ENCODE results near the gene OPN4. TPM values are rescaled to one million over a fixed set of nuclear protein-coding genes. Genes with fewer than 3 reads are reported as not detected.

The OPN4 gene
- total and polyA plus RNA-seq, 2 of the 13 experiments (the other 11 are each of a cell fraction or from before 2014, with no cell fraction given), result not detected

GRCh38 chr10:86655173-86655540, 810 bp downstream of the OPN4 start:
- CTCF ChIA-PET (ENCODE audit: low intra/inter-chr PET ratio, low total read pairs), result no interaction called here
- intact Hi-C loops (cut with micrococcal nuclease; ENCODE audit: unreplicated experiment), result no loop called here
- POLR2A ChIA-PET, result interaction anchor here (0.6 kb wide), 1 partner anchor 120 kb away, joined by 3 read pairs; no protein-coding TSS in a partner anchor
- BruUV-seq (replicated peaks), result no TSS peak
- FAIRE-seq (no peak), DNase-seq (ENCODE audit: low spot score) (no peak), ATAC-seq (no peak)
- Histone ChIP-seq H3K4me1 (ENCODE audit: insufficient read depth, low read length) (no peaks in the 10 kb centered on the region), H3K79me2 (ENCODE audit: insufficient read depth, low read length) (no peaks in the 10 kb centered on the region), H2AFZ (ENCODE audit: low read length) (no peak overlapping the region), H3K27me3 (ENCODE audit: control insufficient read depth in 1 of 2, insufficient read depth in 2 of 2, low read length in 2 of 2) (peaks cover 8 to 53% of the 10 kb centered on the region in 2 experiments), H3K4me2 (ENCODE audit: low read depth, low read length) (no peak overlapping the region), H3K9me3 (ENCODE audit: low read length) (no peaks in the 10 kb centered on the region), H3K9ac (ENCODE audit: insufficient read depth, low read depth, low read length) (no peak overlapping the region), H3K36me3 (replicated peaks in 1 of 2; ENCODE audit: control insufficient read depth in 1 of 2, insufficient read depth in 2 of 2, low read length in 2 of 2) (no peaks in the 10 kb centered on the region), H3K4me3 (replicated peaks in 1 of 3; ENCODE audit: insufficient read depth in 1 of 3, low read depth in 2 of 3, low read length in 3 of 3) (no peak overlapping the region), H3K27ac (ENCODE audit: extremely low read length, insufficient read depth, low read length) (no peak overlapping the region), H4K20me1 (ENCODE audit: insufficient read depth, low read length) (no peaks in the 10 kb centered on the region)
- in situ Hi-C loops (cut with HindIII; ENCODE audit: extremely low pct_ligation_motif_present, low pct_unique_long_range_greater_than_20kb), result no loop called here
- WGBS (ENCODE audit: low lambda C conversion rate), result 25% methylated on average over 2 of the region's 4 CpGs
- TF ChIP-seq IRX3 (CRISPR knock-in tag; IDR thresholded peaks at IDR 0.05; ENCODE audit: borderline replicate concordance, low read depth), result no peak
- TF ChIP-seq ZNF326 (CRISPR knock-in tag; IDR thresholded peaks at IDR 0.05; ENCODE audit: borderline replicate concordance), result no peak
- no peak for TF ChIP-seq ZBTB44 (CRISPR knock-in tag; IDR thresholded peaks at IDR 0.05)
- no peak for TF ChIP-seq PRMT3 (CRISPR knock-in tag; IDR thresholded peaks at IDR 0.05; ENCODE audit: borderline replicate concordance, low read depth)
- no peak for TF ChIP-seq TRAFD1 (CRISPR knock-in tag; IDR thresholded peaks at IDR 0.05; ENCODE audit: borderline replicate concordance)
- TF ChIP-seq, protein P1, sequence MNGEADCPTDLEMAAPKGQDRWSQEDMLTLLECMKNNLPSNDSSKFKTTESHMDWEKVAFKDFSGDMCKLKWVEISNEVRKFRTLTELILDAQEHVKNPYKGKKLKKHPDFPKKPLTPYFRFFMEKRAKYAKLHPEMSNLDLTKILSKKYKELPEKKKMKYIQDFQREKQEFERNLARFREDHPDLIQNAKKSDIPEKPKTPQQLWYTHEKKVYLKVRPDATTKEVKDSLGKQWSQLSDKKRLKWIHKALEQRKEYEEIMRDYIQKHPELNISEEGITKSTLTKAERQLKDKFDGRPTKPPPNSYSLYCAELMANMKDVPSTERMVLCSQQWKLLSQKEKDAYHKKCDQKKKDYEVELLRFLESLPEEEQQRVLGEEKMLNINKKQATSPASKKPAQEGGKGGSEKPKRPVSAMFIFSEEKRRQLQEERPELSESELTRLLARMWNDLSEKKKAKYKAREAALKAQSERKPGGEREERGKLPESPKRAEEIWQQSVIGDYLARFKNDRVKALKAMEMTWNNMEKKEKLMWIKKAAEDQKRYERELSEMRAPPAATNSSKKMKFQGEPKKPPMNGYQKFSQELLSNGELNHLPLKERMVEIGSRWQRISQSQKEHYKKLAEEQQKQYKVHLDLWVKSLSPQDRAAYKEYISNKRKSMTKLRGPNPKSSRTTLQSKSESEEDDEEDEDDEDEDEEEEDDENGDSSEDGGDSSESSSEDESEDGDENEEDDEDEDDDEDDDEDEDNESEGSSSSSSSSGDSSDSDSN (CRISPR knock-in tag; IDR thresholded peaks at IDR 0.05), result no peak
- TF ChIP-seq, protein P2, sequence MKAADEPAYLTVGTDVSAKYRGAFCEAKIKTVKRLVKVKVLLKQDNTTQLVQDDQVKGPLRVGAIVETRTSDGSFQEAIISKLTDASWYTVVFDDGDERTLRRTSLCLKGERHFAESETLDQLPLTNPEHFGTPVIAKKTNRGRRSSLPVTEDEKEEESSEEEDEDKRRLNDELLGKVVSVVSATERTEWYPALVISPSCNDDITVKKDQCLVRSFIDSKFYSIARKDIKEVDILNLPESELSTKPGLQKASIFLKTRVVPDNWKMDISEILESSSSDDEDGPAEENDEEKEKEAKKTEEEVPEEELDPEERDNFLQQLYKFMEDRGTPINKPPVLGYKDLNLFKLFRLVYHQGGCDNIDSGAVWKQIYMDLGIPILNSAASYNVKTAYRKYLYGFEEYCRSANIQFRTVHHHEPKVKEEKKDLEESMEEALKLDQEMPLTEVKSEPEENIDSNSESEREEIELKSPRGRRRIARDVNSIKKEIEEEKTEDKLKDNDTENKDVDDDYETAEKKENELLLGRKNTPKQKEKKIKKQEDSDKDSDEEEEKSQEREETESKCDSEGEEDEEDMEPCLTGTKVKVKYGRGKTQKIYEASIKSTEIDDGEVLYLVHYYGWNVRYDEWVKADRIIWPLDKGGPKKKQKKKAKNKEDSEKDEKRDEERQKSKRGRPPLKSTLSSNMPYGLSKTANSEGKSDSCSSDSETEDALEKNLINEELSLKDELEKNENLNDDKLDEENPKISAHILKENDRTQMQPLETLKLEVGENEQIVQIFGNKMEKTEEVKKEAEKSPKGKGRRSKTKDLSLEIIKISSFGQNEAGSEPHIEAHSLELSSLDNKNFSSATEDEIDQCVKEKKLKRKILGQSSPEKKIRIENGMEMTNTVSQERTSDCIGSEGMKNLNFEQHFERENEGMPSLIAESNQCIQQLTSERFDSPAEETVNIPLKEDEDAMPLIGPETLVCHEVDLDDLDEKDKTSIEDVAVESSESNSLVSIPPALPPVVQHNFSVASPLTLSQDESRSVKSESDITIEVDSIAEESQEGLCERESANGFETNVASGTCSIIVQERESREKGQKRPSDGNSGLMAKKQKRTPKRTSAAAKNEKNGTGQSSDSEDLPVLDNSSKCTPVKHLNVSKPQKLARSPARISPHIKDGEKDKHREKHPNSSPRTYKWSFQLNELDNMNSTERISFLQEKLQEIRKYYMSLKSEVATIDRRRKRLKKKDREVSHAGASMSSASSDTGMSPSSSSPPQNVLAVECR (CRISPR knock-in tag; IDR thresholded peaks at IDR 0.05; ENCODE audit: borderline replicate concordance), result no peak
- no peak for TF ChIP-seq CENPT (CRISPR knock-in tag; IDR thresholded peaks at IDR 0.05; ENCODE audit: low read depth)
- TF ChIP-seq ZNF276 (CRISPR knock-in tag; IDR thresholded peaks at IDR 0.05; ENCODE audit: low read depth), result no peak
- no peak for TF ChIP-seq ZNF724P (CRISPR knock-in tag; IDR thresholded peaks at IDR 0.05; ENCODE audit: borderline replicate concordance)
- no peak for TF ChIP-seq MIER2 (CRISPR knock-in tag; IDR thresholded peaks at IDR 0.05)
- no peak for TF ChIP-seq ARNT (IDR thresholded peaks at IDR 0.05)
- no peak for TF ChIP-seq JUNB (CRISPR knock-in tag; IDR thresholded peaks at IDR 0.05; ENCODE audit: borderline replicate concordance)
